RWPE1 (cell line): Measurements from ENCODE around the gene ACAN.

ENCODE experiments used
- CTCF ChIA-PET: fragments of 350-600 bp; sonication (Branson Sonifier 250); formaldehyde crosslinking; extraction: SDS; loops from one replicate; lab custom pipeline; 2021; lab: Yijun Ruan, JAX
- POLR2A ChIA-PET: fragments of 400-600 bp; formaldehyde crosslinking; extraction: SDS; loops from one replicate; lab custom pipeline; 2020; ENCODE audit warnings: antibody characterized with exemption; ENCODE audit not compliant: low non-redundant PET; lab: Yijun Ruan, JAX
- DNase-seq: peaks from one replicate; pipeline ENCODE4 v3.0.0; 2012; ENCODE audit warnings: low spot score
- H3K27ac ChIP-seq: fragments of 450-650 bp; 2 replicates; pipeline ENCODE4 v1.5.1; 2017
- TF ChIP-seq, protein P1 (sequence below): fragments of 450-650 bp; conservative IDR thresholded peaks from 2 replicates; pipeline ENCODE4 v1.5.1; 2017; ENCODE audit warnings: low read depth, mild to moderate bottlenecking

ACAN gene

GRCh38 chr15:88814393-88814792 lies 11.2 kb downstream of the ACAN start:
- H3K27ac ChIP-seq, result no peak overlapping the region
- TF ChIP-seq, protein P1, sequence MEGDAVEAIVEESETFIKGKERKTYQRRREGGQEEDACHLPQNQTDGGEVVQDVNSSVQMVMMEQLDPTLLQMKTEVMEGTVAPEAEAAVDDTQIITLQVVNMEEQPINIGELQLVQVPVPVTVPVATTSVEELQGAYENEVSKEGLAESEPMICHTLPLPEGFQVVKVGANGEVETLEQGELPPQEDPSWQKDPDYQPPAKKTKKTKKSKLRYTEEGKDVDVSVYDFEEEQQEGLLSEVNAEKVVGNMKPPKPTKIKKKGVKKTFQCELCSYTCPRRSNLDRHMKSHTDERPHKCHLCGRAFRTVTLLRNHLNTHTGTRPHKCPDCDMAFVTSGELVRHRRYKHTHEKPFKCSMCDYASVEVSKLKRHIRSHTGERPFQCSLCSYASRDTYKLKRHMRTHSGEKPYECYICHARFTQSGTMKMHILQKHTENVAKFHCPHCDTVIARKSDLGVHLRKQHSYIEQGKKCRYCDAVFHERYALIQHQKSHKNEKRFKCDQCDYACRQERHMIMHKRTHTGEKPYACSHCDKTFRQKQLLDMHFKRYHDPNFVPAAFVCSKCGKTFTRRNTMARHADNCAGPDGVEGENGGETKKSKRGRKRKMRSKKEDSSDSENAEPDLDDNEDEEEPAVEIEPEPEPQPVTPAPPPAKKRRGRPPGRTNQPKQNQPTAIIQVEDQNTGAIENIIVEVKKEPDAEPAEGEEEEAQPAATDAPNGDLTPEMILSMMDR, result no peak
- CTCF ChIA-PET, result interaction anchor here (0.5 kb wide), 1 partner anchor 337 kb away, joined by 3 read pairs; no protein-coding TSS in a partner anchor
- POLR2A ChIA-PET, result no interaction called here
- no peak for DNase-seq

DNA sequence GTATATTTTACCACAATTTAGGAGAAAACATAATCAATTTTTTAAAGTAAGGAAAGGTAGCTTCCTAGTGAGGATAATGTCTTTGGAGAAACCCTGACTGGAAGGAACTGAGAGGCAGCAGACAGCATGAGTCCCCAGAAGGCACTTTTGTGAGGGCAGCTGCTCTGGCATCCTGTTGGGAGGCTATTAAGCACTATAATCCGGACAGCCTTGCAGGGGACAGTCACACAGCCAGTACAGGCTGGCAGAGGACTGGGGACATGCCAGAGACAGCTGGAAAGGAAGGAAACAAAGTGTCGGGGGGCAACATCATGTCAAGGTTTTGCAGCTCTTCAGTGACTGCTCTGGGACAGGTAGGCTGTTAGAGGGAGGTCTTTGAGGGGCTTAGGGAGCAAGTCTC lies 15.7 kb downstream of the ACAN start:
- no peak overlapping the region for H3K27ac ChIP-seq
- TF ChIP-seq, protein P1, result no peak
- no peak for DNase-seq
- ChIA-PET POLR2A (no interaction called here), CTCF (interaction anchor here (0.7 kb wide), 1 partner anchor 18 kb away, joined by 5 read pairs; no protein-coding TSS in a partner anchor)

DNA sequence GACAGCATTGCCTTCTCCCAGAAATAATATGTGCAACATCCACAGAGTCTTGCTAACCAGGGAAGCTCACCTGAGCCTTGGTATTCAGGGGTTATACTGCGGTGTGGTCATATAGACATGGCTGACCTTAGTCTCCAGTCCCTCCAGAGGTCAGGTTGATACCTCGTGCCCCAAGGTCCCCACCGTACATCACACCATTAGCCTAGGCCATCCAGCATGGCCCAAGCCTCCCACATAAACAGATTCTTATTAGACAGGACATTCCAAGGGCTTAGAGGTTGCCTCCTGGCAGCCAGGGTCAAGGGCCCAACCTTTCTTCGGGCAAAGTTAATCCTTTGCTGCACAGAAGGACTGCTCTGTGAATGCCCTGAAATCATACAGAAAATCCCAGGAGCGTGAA lies 18.8 kb downstream of the ACAN start:
- ChIA-PET POLR2A (no interaction called here), CTCF (no interaction called here)
- H3K27ac ChIP-seq, result no peak overlapping the region
- DNase-seq, result no peak
- TF ChIP-seq, protein P1, result no peak

DNA sequence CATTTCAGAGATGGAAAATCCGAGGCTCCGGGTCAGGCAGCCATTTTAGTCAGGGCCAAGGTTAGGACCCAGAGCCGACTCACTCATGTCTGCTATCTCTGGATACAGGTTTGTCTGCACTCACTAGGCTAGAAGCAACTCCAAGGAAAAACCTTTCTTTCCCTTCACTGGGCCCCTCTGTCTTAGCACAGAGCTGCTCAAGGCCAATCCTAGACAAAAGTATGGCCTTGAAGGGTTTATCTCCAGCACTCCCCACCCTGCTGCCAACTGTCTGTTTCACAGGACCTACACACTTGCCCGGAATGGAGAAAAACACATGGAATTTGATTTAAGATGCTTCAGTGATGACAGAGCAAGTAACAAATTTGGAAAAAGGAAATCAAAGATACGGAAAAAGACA lies 25.6 kb downstream of the ACAN start:
- CTCF ChIA-PET, result no interaction called here
- TF ChIP-seq, protein P1, result no peak

DNA sequence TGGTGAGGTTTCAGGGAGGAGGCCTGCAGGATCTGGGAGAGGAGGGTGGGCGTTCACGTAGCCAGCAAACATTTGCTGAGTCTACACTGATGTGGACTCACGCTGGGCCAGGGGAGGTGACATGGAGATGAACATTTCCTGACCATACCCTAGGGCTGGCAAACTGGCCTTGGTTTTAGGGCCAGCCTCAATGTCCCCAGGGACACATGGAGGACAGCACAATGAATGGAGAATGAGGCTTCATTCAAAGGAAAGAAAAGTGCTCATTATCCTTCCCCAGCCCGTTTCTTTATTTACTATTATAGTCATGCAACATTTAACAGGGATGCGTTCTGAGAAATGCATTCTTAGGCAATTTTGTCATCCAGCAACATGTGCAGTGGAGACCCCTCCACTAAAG lies 26.8 kb downstream of the ACAN start:
- ChIA-PET POLR2A (no interaction called here), CTCF (interaction anchor here (0.5 kb wide), 1 partner anchor 141 kb away, joined by 4 read pairs; no protein-coding TSS in a partner anchor)
- H3K27ac ChIP-seq, result no peak overlapping the region
- TF ChIP-seq, protein P1, result no peak
- DNase-seq, result no peak

More for the DNA sequence above, 25.6 kb downstream of the ACAN start:
- POLR2A ChIA-PET, result no interaction called here
- no peak overlapping the region for H3K27ac ChIP-seq
- DNase-seq, result no peak

DNA sequence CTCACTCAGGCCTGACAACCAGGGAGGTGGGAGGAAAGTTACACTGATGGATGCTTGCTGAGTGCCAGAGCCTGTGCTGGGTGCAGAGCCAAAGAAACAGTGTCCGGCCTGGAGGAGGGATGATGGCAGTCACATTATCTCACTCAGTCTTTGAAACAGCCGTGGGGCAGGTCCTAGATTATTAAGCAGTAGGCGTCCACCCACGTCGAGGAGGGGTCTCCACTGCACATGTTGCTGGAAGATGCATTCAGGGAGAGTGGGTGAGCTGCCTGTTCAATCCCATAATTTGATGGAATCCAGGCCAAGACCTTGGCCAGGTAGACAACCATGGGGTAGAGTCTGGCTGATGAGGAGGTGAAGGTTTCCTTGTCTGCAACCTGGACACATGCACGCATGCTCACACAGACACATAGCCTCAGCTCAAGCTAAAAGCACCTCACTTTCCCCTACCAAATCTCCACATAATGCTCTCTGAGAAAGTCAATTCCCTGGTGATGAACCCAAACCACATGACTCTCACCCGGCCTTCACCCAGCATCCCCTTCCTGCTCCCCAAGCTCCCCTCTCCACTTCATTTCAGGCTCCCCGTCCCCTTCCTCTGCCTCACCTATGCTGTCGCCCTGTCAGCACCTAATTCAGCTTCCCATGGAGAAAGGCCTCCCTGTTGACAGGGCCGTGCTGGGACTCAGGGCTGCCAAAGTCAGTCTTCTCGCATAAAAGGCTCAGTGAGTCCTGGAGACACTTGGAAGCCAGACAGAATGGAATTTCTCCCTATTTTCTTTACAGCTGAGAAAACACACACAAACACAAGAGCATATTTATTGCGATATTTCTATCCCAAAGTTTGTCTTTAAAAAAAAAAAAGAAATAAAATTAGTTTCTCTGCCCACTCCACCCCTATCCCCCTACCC lies 29.8 kb downstream of the ACAN start:
- no peak overlapping the region for H3K27ac ChIP-seq
- ChIA-PET CTCF (no interaction called here), POLR2A (no interaction called here)
- TF ChIP-seq, protein P1, result no peak
- DNase-seq, result no peak
